Esophagus squamous epithelium (tissue), 4 donors: Measurements from ENCODE around the gene ATP2A3.

ENCODE experiments used
- CTCF ChIP-seq, 6 experiments: fragments of 450-650 bp in 4 of 6; fragments of 200-600 bp in 2 of 6; sonication (generic) in 2 of 6; IDR thresholded peaks; one replicate each; pipeline ENCODE4 v1.5.1; 2016 to 2019; ENCODE audit warnings: antibody characterized with exemption in 6 of 6, mild to moderate bottlenecking in 4 of 6, moderate library complexity in 4 of 6
- POLR2A ChIP-seq, 4 donors: fragments of 450-650 bp; IDR thresholded peaks; one replicate each; pipeline ENCODE4 v1.6.1; 2017; ENCODE audit warnings: antibody characterized with exemption in 4 of 4, mild to moderate bottlenecking in 4 of 4, moderate library complexity in 3 of 4

- TF ChIP-seq CTCF (IDR thresholded peaks at IDR 0.05) (peak in 1 of 6 experiments; percentile 6), POLR2A (IDR thresholded peaks at IDR 0.05) (peak in 1 of 4 donors; percentile 43)
Observed at GRCh38 chr17:3965118-3965800, 1.0 kb upstream of the ATP2A3 start.
